OCI-LY7 (cell line): ENCODE results near the gene TSPAN10.

ENCODE experiments used
- CTCF ChIP-seq: fragments of 200-600 bp; sonication (generic); conservative IDR thresholded peaks from 2 replicates; pipeline ENCODE4 v1.5.1; 2014; ENCODE audit warnings: mild to moderate bottlenecking, antibody characterized with exemption, low read length, moderate library complexity, mixed read lengths
- EZH2phosphoT487 ChIP-seq: fragments of 200-600 bp; sonication (generic); IDR thresholded peaks from 2 replicates; pipeline ENCODE4 v1.6.1; 2018; ENCODE audit warnings: low read depth, borderline replicate concordance, mild to moderate bottlenecking, mixed run types, antibody characterized with exemption, low read length, moderate library complexity, mixed read lengths

- TF ChIP-seq CTCF (no peak), EZH2phosphoT487 (no peak)
Observed at GRCh38 chr17:81687770-81688541, 51.0 kb downstream of the TSPAN10 start.
